Smooth muscle cell of the brain vasculature (primary cell): ENCODE results near the gene MMP2.

Experiments used
- DNase-seq: peaks from one replicate; pipeline ENCODE4 v3.0.0-alpha.2; 2012; ENCODE audit warnings: low read depth, low spot score

Gene MMP2

GRCh38 chr16:55513616-55514015 lies 34.6 kb downstream of the MMP2 start:
- DNase-seq: no peak

GRCh38 chr16:55515111-55515510 lies 36.1 kb downstream of the MMP2 start:
- no peak for DNase-seq

GRCh38 chr16:55521792-55522191 lies 42.8 kb downstream of the MMP2 start:
- no peak for DNase-seq

GRCh38 chr16:55526441-55526840 lies 47.4 kb downstream of the MMP2 start:
- DNase-seq: no peak

GRCh38 chr16:55527885-55528284 lies 48.9 kb downstream of the MMP2 start:
- no peak for DNase-seq

GRCh38 chr16:55529018-55529417 lies 50.0 kb downstream of the MMP2 start:
- no peak for DNase-seq

- no peak for DNase-seq
Observed at GRCh38 chr16:55530316-55530856, 51.4 kb downstream of the MMP2 start.

- DNase-seq: no peak
Observed at GRCh38 chr16:55532227-55532626, 53.2 kb downstream of the MMP2 start.

- no peak for DNase-seq
Observed at GRCh38 chr16:55534756-55535155, 55.8 kb downstream of the MMP2 start.

- no peak for DNase-seq
Observed at GRCh38 chr16:55539049-55539448, 60.1 kb downstream of the MMP2 start.

GRCh38 chr16:55539488-55539887 lies 60.5 kb downstream of the MMP2 start:
- no peak for DNase-seq

GRCh38 chr16:55540221-55540620 lies 61.2 kb downstream of the MMP2 start:
- DNase-seq: no peak

GRCh38 chr16:55542459-55543082 lies 63.6 kb downstream of the MMP2 start:
- DNase-seq: no peak

- DNase-seq: no peak
Observed at GRCh38 chr16:55543472-55543871, 64.5 kb downstream of the MMP2 start.

GRCh38 chr16:55552621-55553020 lies 73.6 kb downstream of the MMP2 start:
- no peak for DNase-seq

GRCh38 chr16:55555436-55555835 lies 76.4 kb downstream of the MMP2 start:
- no peak for DNase-seq
